ENCODE data around the gene CD52.

CD52 gene

GRCh38 chr1:26283279-26283853 is 34.4 kb upstream of the CD52 start:
- Histone ChIP-seq H3K36me3 (ENCODE audit: control insufficient read depth in 2 of 2, insufficient read depth in 1 of 2, low read length in 2 of 2) (peaks cover 0 to 32% of the 10 kb centered on the region in 2 experiments; a peak in 1 of 3 replicates), H3K27ac (ENCODE audit: extremely low read depth, low read depth, low read length) (no peak overlapping the region), H3K4me1 (ENCODE audit: control insufficient read depth, insufficient read depth, low read length) (0 out of 2 replicates have a peak, but pooled peaks cover 3% of the 10 kb centered on the region), H3K4me3 (ENCODE audit: low read depth, low read length) (no peak overlapping the region), H3K9me3 (ENCODE audit: control insufficient read depth, insufficient read depth, low read depth, low read length) (no peaks in the 10 kb centered on the region)
- TF ChIP-seq ZBTB6 (tag by site-specific recombination; IDR thresholded peaks at IDR 0.05) (no peak), EGR2 (tag by site-specific recombination; IDR thresholded peaks at IDR 0.05; ENCODE audit: low read depth) (peak; percentile 98), KLF17 (tag by site-specific recombination; IDR thresholded peaks at IDR 0.05) (no peak), SALL2 (tag by site-specific recombination; IDR thresholded peaks at IDR 0.05; ENCODE audit: borderline replicate concordance) (no peak), ZNF146 (tag by site-specific recombination; IDR thresholded peaks at IDR 0.05) (no peak), YY2 (tag by site-specific recombination; IDR thresholded peaks at IDR 0.05) (no peak), ZNF175 (tag by site-specific recombination; IDR thresholded peaks at IDR 0.05) (no peak), ZNF707 (tag by site-specific recombination; IDR thresholded peaks at IDR 0.05) (no peak), ZNF624 (tag by site-specific recombination; IDR thresholded peaks at IDR 0.05) (no peak), ZNF600 (tag by site-specific recombination; IDR thresholded peaks at IDR 0.05) (peak; percentile 55; the same call in 1 of the 2 replicates), ZFHX2 (tag by site-specific recombination; conservative IDR thresholded peaks at IDR 0.05) (peak; percentile 96), ZNF221 (tag by site-specific recombination; IDR thresholded peaks at IDR 0.05; ENCODE audit: borderline replicate concordance) (no peak), ZNF248 (tag by site-specific recombination; IDR thresholded peaks at IDR 0.05) (no peak), ZNF513 (tag by site-specific recombination; IDR thresholded peaks at IDR 0.05) (no peak), ZNF148 (tag by site-specific recombination; IDR thresholded peaks at IDR 0.05; ENCODE audit: borderline replicate concordance) (no peak), ZNF311 (tag by site-specific recombination; IDR thresholded peaks at IDR 0.05; ENCODE audit: borderline replicate concordance) (no peak), ZNF416 (tag by site-specific recombination; IDR thresholded peaks at IDR 0.05) (no peak), REST (tag by site-specific recombination; IDR thresholded peaks at IDR 0.05) (no peak), ZNF639 (tag by site-specific recombination; IDR thresholded peaks at IDR 0.05) (no peak), ZFP41 (tag by site-specific recombination; IDR thresholded peaks at IDR 0.05; ENCODE audit: borderline replicate concordance) (no peak), ZNF585B (tag by site-specific recombination; IDR thresholded peaks at IDR 0.05) (no peak), ZNF362 (tag by site-specific recombination; IDR thresholded peaks at IDR 0.05) (no peak), ELK4 (IDR thresholded peaks at IDR 0.05; ENCODE audit: borderline replicate concordance, low read depth, low read length) (no peak)
- ChIA-PET POLR2A (no interaction called here), CTCF (interaction anchor here (0.6 to 10.2 kb wide), 6 partner anchors 8 to 247 kb away, joined by 3 to 203 read pairs (median 20); partner anchors contain the start of genes CD52 and UBXN11)

Data from HEK293 (cell line).